Left lung (tissue), 10 donors: ENCODE data around the gene TBX3. TPM values are rescaled to one million over a fixed set of nuclear protein-coding genes. Genes with fewer than 3 reads are reported as not detected.

ENCODE experiments used
- ATAC-seq: fragments of 200-7000 bp; cut with Tn5 transposase; one replicate; pipeline ENCODE4 v1.9.1; 2020; ENCODE audit warnings: moderate library complexity
- DNase-seq, 4 donors: peaks; one replicate each; pipeline ENCODE4 v3.0.0-alpha.2; 2013 to 2020
- H3K27ac ChIP-seq, 2 donors: fragments of 200-600 bp; sonication (generic) in 1 of 2; one replicate each; pipeline versions ENCODE4 v1.5.0 to v1.8.0; 2020 to 2021
- H3K27me3 ChIP-seq, 2 donors: fragments of 200-600 bp; sonication (generic) in 1 of 2; one replicate each; pipeline versions ENCODE4 v1.5.0 to v1.8.0; 2020 to 2021
- H3K36me3 ChIP-seq, 2 donors: fragments of 200-600 bp; sonication (generic) in 1 of 2; one replicate each; pipeline versions ENCODE4 v1.5.0 to v1.8.0; 2020 to 2021
- H3K4me1 ChIP-seq, 2 donors: fragments of 200-600 bp; one replicate each; pipeline ENCODE4 v1.8.0; 2021
- H3K4me3 ChIP-seq, 2 donors: fragments of 200-600 bp; sonication (generic) in 1 of 2; one replicate each; pipeline versions ENCODE4 v1.5.0 to v1.8.0; 2020 to 2021; ENCODE audit warnings: mild to moderate bottlenecking in 1 of 2
- H3K9me3 ChIP-seq, 2 donors: fragments of 200-600 bp; sonication (generic) in 1 of 2; one replicate each; pipeline versions ENCODE4 v1.5.0 to v1.8.0; 2020 to 2021
- CTCF ChIP-seq, 2 donors: fragments of 200-600 bp; sonication (generic) in 1 of 2; IDR thresholded peaks; one replicate each; pipeline versions ENCODE4 v1.5.0 to v1.8.0; 2021; ENCODE audit warnings: antibody characterized with exemption in 2 of 2
- intact Hi-C, 2 donors: fragments of 100-400 bp; cut with DNase I; formaldehyde crosslinking; loops; one replicate each; pipeline versions ENCODE4 v1.11.2 to v1.14.2; 2022
- polyA plus RNA-seq, 6 donors: library from polyadenylated mRNA; unstranded; fragments of 120-200 nt; gene quantifications; one replicate each; pipeline ENCODE4 v1.2.1, GENCODE V29; 2013; ENCODE audit not compliant: insufficient read length in 6 of 6
- total RNA-seq, 2 donors: library from RNA; stranded (reverse); fragmentation: NEBNext Ultra II Directional; extraction: Animal tissue kit (Norgen Biotek cat#: 25700); gene quantifications; one replicate each; pipeline ENCODE4 v1.2.1, GENCODE V29; 2021
- donor health status: DM: no; HTN: yes; CAD: no.
- donor health status: DM: no; HTN: no; CAD: no.

Gene TBX3
- total and polyA plus RNA-seq, 8 donors = 28.3 to 109 (median 104) TPM

GRCh38 chr12:114679452-114679875 is 4.5 kb downstream of the TBX3 start:
- Histone ChIP-seq H3K4me3 (peak overlapping the region; percentile 40 to 49), H3K9me3 (no peaks in the 10 kb centered on the region), H3K36me3 (no peaks in the 10 kb centered on the region), H3K27me3 (peaks cover 32 to 94% of the 10 kb centered on the region in 2 donors), H3K4me1 (peaks cover 3 to 11% of the 10 kb centered on the region in 2 donors), H3K27ac (peak overlapping the region; percentile 84 to 91)
- no peak for ATAC-seq
- no peak for TF ChIP-seq CTCF (IDR thresholded peaks at IDR 0.05)
- intact Hi-C loops = no loop called here
- no peak for DNase-seq

- H3K9me3 ChIP-seq = no peaks in the 10 kb centered on the region
- peak overlapping the region in 1 of 2 donors; percentile 40 for H3K4me3 ChIP-seq
- peaks cover 0 to 5% of the 10 kb centered on the region in 2 donors for H3K36me3 ChIP-seq
- peaks cover 40 to 94% of the 10 kb centered on the region in 2 donors for H3K27me3 ChIP-seq
- peaks cover 3 to 4% of the 10 kb centered on the region in 2 donors for H3K4me1 ChIP-seq
- DNase-seq (no peak), ATAC-seq (no peak)
- intact Hi-C loops = no loop called here
- TF ChIP-seq CTCF (IDR thresholded peaks at IDR 0.05) = no peak
- H3K27ac ChIP-seq = peak overlapping the region; percentile 84 to 91
Measured at GRCh38 chr12:114678718-114679117, 5.3 kb downstream of the TBX3 start.

GRCh38 chr12:114678028-114678427 is 5.9 kb downstream of the TBX3 start:
- Histone ChIP-seq H3K4me1 (peaks cover 1 to 3% of the 10 kb centered on the region in 2 donors), H3K27me3 (peaks cover 44 to 94% of the 10 kb centered on the region in 2 donors), H3K36me3 (peaks cover 0 to 8% of the 10 kb centered on the region in 2 donors), H3K4me3 (peak overlapping the region in 1 of 2 donors; percentile 40), H3K27ac (peak overlapping the region in 1 of 2 donors; percentile 19), H3K9me3 (no peaks in the 10 kb centered on the region)
- intact Hi-C loops = no loop called here
- DNase-seq (no peak), ATAC-seq (no peak)
- no peak for TF ChIP-seq CTCF (IDR thresholded peaks at IDR 0.05)

GRCh38 chr12:114676142-114676741 is 7.7 kb downstream of the TBX3 start:
- TF ChIP-seq CTCF (IDR thresholded peaks at IDR 0.05) = no peak
- H3K4me3 ChIP-seq = peak overlapping the region in 1 of 2 donors; percentile 40
- H3K27ac ChIP-seq = peak overlapping the region; percentile 7 to 87
- peaks cover 0 to 8% of the 10 kb centered on the region in 2 donors for H3K36me3 ChIP-seq
- H3K9me3 ChIP-seq = no peaks in the 10 kb centered on the region
- DNase-seq (no peak), ATAC-seq (no peak)
- peaks cover 3 to 14% of the 10 kb centered on the region in 2 donors for H3K4me1 ChIP-seq
- intact Hi-C loops = no loop called here
- H3K27me3 ChIP-seq = peaks cover 38 to 94% of the 10 kb centered on the region in 2 donors

- Histone ChIP-seq H3K27me3 (peaks cover 36 to 94% of the 10 kb centered on the region in 2 donors), H3K4me3 (peak overlapping the region in 1 of 2 donors; percentile 40), H3K9me3 (no peaks in the 10 kb centered on the region), H3K4me1 (peaks cover 7 to 14% of the 10 kb centered on the region in 2 donors), H3K36me3 (peaks cover 0 to 8% of the 10 kb centered on the region in 2 donors), H3K27ac (peak overlapping the region; percentile 72 to 87)
- TF ChIP-seq CTCF (IDR thresholded peaks at IDR 0.05) = no peak
- DNase-seq (no peak), ATAC-seq (no peak)
- intact Hi-C loops = no loop called here
Measured at GRCh38 chr12:114674251-114675047, 9.5 kb downstream of the TBX3 start.
